GM23248 (cell line): ENCODE measurements around the gene PIGX. TPM values are rescaled to one million over a fixed set of nuclear protein-coding genes. Genes with fewer than 3 reads are reported as not detected.
A peak's percentile ranks its signal among the peaks of the same experiment; 100 is the strongest.

Experiments used
- DNase-seq: peaks from one replicate; pipeline ENCODE4 v3.0.0-alpha.2; 2015
- H2AFZ ChIP-seq: fragments of 200-600 bp; sonication (generic); 2 replicates; pipeline ENCODE4 v1.6.1; 2016; ENCODE audit warnings: antibody characterized with exemption
- H3F3A ChIP-seq: fragments of 200-600 bp; sonication (generic); 2 replicates; pipeline ENCODE4 v1.6.1; 2016; ENCODE audit warnings: mild to moderate bottlenecking, antibody characterized with exemption, mixed run types; ENCODE audit not compliant: insufficient read depth
- H3K27ac ChIP-seq: fragments of 200-600 bp; sonication (generic); 2 replicates; pipeline ENCODE4 v1.5.1; 2016; ENCODE audit warnings: mild to moderate bottlenecking
- H3K27me3 ChIP-seq: fragments of 200-600 bp; sonication (generic); replicated peaks from 2 replicates; pipeline ENCODE4 v1.6.1; 2016; ENCODE audit warnings: mild to moderate bottlenecking; ENCODE audit not compliant: insufficient read depth
- H3K36me3 ChIP-seq: fragments of 200-600 bp; sonication (generic); 2 replicates; pipeline ENCODE4 v1.6.1; 2016; ENCODE audit warnings: low read depth, mild to moderate bottlenecking
- H3K4me1 ChIP-seq: fragments of 200-600 bp; sonication (generic); 2 replicates; pipeline ENCODE4 v1.6.1; 2016; ENCODE audit warnings: mild to moderate bottlenecking; ENCODE audit not compliant: insufficient read depth
- H3K4me2 ChIP-seq: fragments of 200-600 bp; sonication (generic); one replicate; pipeline ENCODE4 v1.6.1; 2016; ENCODE audit warnings: mild to moderate bottlenecking; ENCODE audit not compliant: unreplicated experiment
- H3K4me3 ChIP-seq: fragments of 200-600 bp; sonication (generic); 2 replicates; pipeline ENCODE4 v1.5.1; 2016; ENCODE audit warnings: mild to moderate bottlenecking
- H3K79me2 ChIP-seq: fragments of 200-600 bp; sonication (generic); 2 replicates; pipeline ENCODE4 v1.6.1; 2016; ENCODE audit warnings: mild to moderate bottlenecking; ENCODE audit not compliant: insufficient read depth
- H3K9ac ChIP-seq: fragments of 200-600 bp; sonication (generic); 2 replicates; pipeline ENCODE4 v1.6.1; 2016; ENCODE audit warnings: mild to moderate bottlenecking
- H3K9me2 ChIP-seq: fragments of 200-600 bp; sonication (generic); 2 replicates; pipeline ENCODE4 v1.6.1; 2016; ENCODE audit warnings: mixed run types, mild to moderate bottlenecking, moderate library complexity; ENCODE audit not compliant: insufficient read depth
- H3K9me3 ChIP-seq: fragments of 200-600 bp; sonication (generic); one replicate; pipeline ENCODE4 v1.6.1; 2017; ENCODE audit warnings: low read depth
- H4K20me1 ChIP-seq: fragments of 200-600 bp; sonication (generic); 2 replicates; pipeline ENCODE4 v1.6.0; 2016; ENCODE audit not compliant: insufficient read depth
- EZH2 ChIP-seq: fragments of 200-600 bp; sonication (generic); IDR thresholded peaks from 2 replicates; pipeline ENCODE4 v1.6.1; 2018; ENCODE audit warnings: antibody characterized with exemption, mild to moderate bottlenecking; ENCODE audit not compliant: insufficient read depth, poor library complexity, severe bottlenecking
- EZH2phosphoT487 ChIP-seq: fragments of 200-600 bp; sonication (generic); IDR thresholded peaks from 2 replicates; pipeline ENCODE4 v1.6.1; 2018; ENCODE audit warnings: antibody characterized with exemption, moderate library complexity, mild to moderate bottlenecking, low read depth; ENCODE audit not compliant: insufficient read depth
- WGBS, 2 experiments: methylation state at CpG; one replicate each; pipeline ENCODE4 v1.1.6; 2015 to 2017; ENCODE audit warnings: low lambda C conversion rate in 2 of 2, low coverage in 1 of 2; ENCODE audit errors: missing lambda C conversion rate in 2 of 2; 5-methylcytosine and 5-hydroxymethylcytosine counted together
- in situ Hi-C: fragments of 300-500 bp; cut with MboI; formaldehyde crosslinking; loops from 2 replicates; pipeline ENCODE4 v1.15.0; 2020
- polyA plus RNA-seq: library from polyadenylated mRNA; unstranded; fragments of >200 nt; fragmentation: Nextera tagmentation; extraction: Ambion mirVana; gene quantifications from 2 replicates; pipeline ENCODE4 v1.2.1, GENCODE V29; 2016
- total RNA-seq: library from RNA; depleted of rRNA; stranded (reverse); fragments of >200 nt; shearing (Covaris generic); gene quantifications from 2 replicates; pipeline ENCODE4 v1.2.3, GENCODE V29; 2014

Gene PIGX
- total and polyA plus RNA-seq, 2 experiments from 2014 or later = 27.6 to 36.0 TPM

DNA sequence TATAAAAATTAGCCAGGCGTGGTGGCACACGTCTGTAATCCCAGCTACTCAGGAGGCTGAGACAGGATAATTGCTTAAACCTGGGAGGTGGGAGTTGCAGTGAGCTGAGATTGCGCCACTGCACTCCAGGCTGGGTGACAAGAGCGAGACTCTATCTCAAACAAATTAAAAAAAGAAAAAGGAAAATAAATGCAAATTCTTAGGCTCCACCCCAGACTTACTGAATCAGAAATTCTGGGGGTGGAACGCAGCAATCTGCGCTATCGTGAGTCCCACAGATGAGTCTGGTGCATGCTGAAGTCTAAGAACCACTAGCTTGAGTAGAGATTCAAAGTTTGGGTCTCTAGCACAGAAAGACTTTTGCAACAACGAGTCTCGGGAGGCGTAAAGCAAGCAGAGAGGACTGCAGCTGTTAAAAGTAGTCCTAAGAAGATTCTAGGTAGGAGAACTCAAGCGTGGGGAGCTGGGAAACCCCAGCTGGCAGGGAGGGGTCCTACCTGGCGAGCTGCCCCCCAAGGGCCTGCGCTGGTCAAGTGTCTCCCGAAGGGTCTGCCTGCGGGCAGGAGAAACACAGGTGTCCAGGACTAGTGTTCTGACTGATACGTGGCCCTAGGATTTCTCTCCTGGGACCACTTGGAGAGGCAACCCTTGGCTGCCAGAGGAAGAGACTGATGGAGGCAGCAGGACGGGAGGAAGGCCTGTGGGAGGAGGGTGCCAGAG is 22.1 kb upstream of the PIGX start:
- no peaks in the 10 kb centered on the region for H4K20me1 ChIP-seq
- DNase-seq = no peak
- no peaks in the 10 kb centered on the region for H3K36me3 ChIP-seq
- no peaks in the 10 kb centered on the region for H3K9me3 ChIP-seq
- H3K27ac ChIP-seq = no peak overlapping the region
- no peak overlapping the region for H3K9ac ChIP-seq
- no peak overlapping the region for H3K4me3 ChIP-seq
- H3F3A ChIP-seq = peaks cover 16% of the 10 kb centered on the region
- H2AFZ ChIP-seq = no peak overlapping the region
- in situ Hi-C loops = loop anchor here (5.0 kb wide), 1 partner anchor 83 kb away; no protein-coding TSS in a partner anchor
- TF ChIP-seq EZH2phosphoT487 = no peak
- peaks cover 16% of the 10 kb centered on the region for H3K4me1 ChIP-seq
- no peaks in the 10 kb centered on the region for H3K9me2 ChIP-seq
- no peaks in the 10 kb centered on the region for H3K79me2 ChIP-seq
- no peaks in the 10 kb centered on the region; the same call in 1 of the 2 replicates for H3K27me3 ChIP-seq
- H3K4me2 ChIP-seq = no peak overlapping the region
- WGBS, 2 experiments = 86 to 89% methylated on average over 17 of the region's 17 CpGs

DNA sequence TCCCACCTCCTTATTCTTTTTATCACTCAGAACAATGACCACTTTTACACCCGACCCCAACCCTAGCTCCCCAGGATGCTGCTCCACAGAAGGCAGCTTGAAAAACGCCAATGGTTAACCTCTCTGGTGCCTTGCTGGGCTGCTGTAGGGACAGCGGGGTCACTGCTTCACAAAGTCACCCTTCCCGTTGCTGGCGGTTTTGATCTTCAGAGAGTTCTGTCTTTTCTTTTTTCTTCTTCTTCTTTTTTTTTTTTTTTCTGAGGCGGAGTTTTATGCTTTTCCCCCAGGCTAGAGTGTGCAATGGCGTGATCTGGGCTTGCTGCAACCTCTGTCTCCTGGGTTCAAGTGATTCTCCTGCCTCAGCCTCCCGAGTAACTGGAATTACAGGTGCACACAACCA is 20.8 kb upstream of the PIGX start:
- H3K9me3 ChIP-seq = no peaks in the 10 kb centered on the region
- in situ Hi-C loops = no loop called here
- H3K4me1 ChIP-seq = peaks cover 14% of the 10 kb centered on the region
- H3K79me2 ChIP-seq = no peaks in the 10 kb centered on the region
- 59 to 63% methylated on average over 8 of the region's 8 CpGs for WGBS, 2 experiments
- H3K4me3 ChIP-seq = no peak overlapping the region
- H3K27ac ChIP-seq = no peak overlapping the region
- no peak overlapping the region for H3K9ac ChIP-seq
- no peak overlapping the region for H3K4me2 ChIP-seq
- H4K20me1 ChIP-seq = no peaks in the 10 kb centered on the region
- TF ChIP-seq EZH2phosphoT487 (no peak), EZH2 (no peak)
- H3K27me3 ChIP-seq = no peaks in the 10 kb centered on the region; the same call in 1 of the 2 replicates
- H3K9me2 ChIP-seq = no peaks in the 10 kb centered on the region
- H2AFZ ChIP-seq = no peak overlapping the region
- DNase-seq = no peak
- peaks cover 16% of the 10 kb centered on the region for H3F3A ChIP-seq
- H3K36me3 ChIP-seq = no peaks in the 10 kb centered on the region

DNA sequence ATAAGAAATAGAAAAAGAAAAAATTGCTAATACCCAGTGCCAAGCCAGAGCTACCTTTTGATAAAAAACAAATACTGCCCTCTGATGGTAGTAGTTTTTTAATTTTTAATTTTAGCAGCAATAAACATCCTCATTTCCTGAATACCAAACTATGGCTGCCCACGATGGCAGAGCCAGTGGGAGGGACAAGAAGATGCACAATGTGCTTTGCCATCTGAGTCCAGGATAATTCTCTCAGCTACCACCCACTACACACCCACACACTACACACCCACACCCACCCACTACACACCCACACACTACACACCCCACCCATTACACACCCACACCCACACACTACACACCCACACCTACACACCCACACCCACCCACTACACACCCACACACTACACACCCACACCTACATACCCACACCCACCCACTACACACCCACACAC is 18.0 kb upstream of the PIGX start:
- Histone ChIP-seq H4K20me1 (no peaks in the 10 kb centered on the region), H3K9me3 (no peaks in the 10 kb centered on the region), H3K4me2 (no peak overlapping the region), H3K79me2 (no peaks in the 10 kb centered on the region), H3K27me3 (no peaks in the 10 kb centered on the region; the same call in 1 of the 2 replicates), H2AFZ (no peak overlapping the region), H3K9me2 (no peaks in the 10 kb centered on the region), H3K9ac (no peak overlapping the region), H3K4me1 (no peaks in the 10 kb centered on the region), H3K27ac (no peak overlapping the region), H3K36me3 (no peaks in the 10 kb centered on the region), H3F3A (no peaks in the 10 kb centered on the region), H3K4me3 (no peak overlapping the region)
- 0% methylated on average over 1 of the region's 1 CpG for WGBS, 2 experiments
- in situ Hi-C loops = no loop called here
- TF ChIP-seq EZH2phosphoT487 (no peak), EZH2 (no peak)
- peak; percentile 54 for DNase-seq

DNA sequence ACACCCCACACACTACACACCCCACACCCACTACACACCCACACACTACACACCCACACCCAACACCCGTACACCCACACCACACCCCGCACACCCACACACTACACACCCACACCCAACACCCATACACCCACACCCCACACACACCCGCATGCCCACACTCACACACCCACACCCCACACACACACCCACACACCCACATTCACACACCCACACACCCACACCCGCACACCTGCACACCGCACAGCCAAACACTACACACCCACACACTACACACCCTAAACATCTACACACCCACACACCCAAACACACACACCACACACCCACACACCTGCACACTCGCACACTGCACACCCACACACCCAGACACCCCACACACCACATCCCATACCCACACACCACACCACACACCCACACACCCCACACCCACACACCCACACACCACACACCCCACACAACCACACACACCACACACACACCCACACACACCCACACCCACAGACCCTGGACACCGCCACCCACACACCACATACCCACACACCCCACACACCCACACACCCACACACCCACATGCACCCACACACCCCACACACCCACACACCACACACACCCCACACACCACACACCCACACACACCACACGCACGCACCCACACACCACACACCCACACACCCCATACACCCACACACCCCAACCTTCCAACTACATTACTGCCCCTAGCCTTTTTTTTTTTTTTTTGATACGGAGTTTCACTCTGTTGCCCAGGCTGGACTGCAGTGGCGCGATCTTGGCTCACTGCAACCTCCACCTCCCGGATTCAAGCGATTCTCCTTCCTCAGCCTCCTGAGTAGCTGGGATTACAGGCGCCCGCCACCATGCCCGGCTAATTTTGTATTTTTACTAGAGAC is 17.0 kb upstream of the PIGX start:
- H3F3A ChIP-seq = no peaks in the 10 kb centered on the region
- no peaks in the 10 kb centered on the region for H4K20me1 ChIP-seq
- in situ Hi-C loops = no loop called here
- no peaks in the 10 kb centered on the region; the same call in 1 of the 2 replicates for H3K27me3 ChIP-seq
- H3K4me1 ChIP-seq = no peaks in the 10 kb centered on the region
- H2AFZ ChIP-seq = no peak overlapping the region
- no peak overlapping the region for H3K4me2 ChIP-seq
- H3K27ac ChIP-seq = no peak overlapping the region
- H3K36me3 ChIP-seq = no peaks in the 10 kb centered on the region
- TF ChIP-seq EZH2phosphoT487 (no peak), EZH2 (no peak)
- no peaks in the 10 kb centered on the region for H3K9me2 ChIP-seq
- no peak overlapping the region for H3K4me3 ChIP-seq
- no peak overlapping the region for H3K9ac ChIP-seq
- 90 to 93% methylated on average over 4 to 17 of the region's 17 CpGs for WGBS, 2 experiments
- DNase-seq = no peak
- H3K79me2 ChIP-seq = no peaks in the 10 kb centered on the region
- no peaks in the 10 kb centered on the region for H3K9me3 ChIP-seq
